GM21619 (cell line): Measurements from ENCODE around the gene SLC37A1.

Experiments
- ATAC-seq: cut with Tn5 transposase; IDR thresholded peaks from one replicate; pipeline ENCODE4 v1.9.1; 2021; ENCODE audit not compliant: unreplicated experiment

SLC37A1 gene

GRCh38 chr21:42572906-42573495, 59.3 kb downstream of the SLC37A1 start:
- no peak for ATAC-seq

DNA sequence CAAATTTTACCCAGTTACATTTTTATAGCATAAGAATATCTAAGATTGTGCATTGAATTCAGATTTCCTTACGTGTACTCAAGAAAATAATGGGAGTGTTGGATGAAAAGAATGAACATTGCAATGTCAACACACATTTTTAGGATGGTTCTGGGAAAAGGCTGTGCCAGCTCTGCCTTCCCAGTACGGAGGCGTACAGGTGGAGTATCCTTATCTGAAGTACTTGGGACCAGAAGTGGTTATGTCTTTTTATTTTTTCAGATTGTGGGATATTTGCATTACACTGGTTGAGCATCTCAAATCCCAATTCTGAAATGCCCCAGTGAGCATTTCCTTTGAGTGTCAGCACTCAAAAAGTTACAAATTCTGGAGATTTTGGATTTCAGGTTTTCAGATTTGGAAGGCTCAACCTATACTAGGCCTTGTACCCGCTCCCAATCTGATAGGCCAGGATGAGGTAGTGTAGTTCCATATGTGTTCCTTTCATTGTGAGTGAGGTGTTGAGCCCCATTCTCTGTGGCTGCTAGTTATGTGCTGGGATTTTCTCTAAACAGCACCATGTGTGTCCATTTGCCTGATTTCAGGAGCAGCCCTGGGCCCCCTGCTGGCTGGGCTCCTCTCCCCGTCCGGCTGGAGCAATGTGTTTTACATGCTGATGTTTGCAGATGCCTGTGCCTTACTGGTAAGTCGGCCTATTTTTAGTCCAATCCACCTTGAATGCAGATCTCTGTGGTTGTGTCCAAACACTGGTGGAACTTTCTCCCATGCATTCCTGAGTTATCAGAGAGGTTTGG, 60.8 kb downstream of the SLC37A1 start:
- ATAC-seq = no peak

GRCh38 chr21:42575111-42575510, 61.5 kb downstream of the SLC37A1 start:
- ATAC-seq = no peak

- no peak for ATAC-seq
These were observed 63.0 kb downstream of the SLC37A1 start for GRCh38 chr21:42576639-42577038.

DNA sequence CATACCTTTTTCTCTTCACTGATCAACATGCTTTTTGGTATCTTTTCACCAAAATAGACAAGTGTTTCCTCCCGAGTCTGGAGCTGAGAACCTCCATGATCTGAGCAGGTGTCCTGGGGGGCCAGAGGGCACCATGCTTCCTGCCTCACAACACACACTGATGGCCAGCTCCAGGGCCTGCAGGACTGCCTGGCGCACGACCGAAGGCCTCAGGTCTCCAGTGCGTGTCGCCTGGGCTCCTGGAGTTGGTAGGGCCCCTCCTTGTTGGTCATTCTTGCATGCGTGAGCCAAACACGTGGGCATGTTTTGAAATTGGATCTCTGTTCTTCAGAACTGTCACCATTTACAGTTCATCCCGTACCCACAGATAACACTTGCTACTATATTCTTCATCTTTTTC, 64.4 kb downstream of the SLC37A1 start:
- no peak for ATAC-seq

DNA sequence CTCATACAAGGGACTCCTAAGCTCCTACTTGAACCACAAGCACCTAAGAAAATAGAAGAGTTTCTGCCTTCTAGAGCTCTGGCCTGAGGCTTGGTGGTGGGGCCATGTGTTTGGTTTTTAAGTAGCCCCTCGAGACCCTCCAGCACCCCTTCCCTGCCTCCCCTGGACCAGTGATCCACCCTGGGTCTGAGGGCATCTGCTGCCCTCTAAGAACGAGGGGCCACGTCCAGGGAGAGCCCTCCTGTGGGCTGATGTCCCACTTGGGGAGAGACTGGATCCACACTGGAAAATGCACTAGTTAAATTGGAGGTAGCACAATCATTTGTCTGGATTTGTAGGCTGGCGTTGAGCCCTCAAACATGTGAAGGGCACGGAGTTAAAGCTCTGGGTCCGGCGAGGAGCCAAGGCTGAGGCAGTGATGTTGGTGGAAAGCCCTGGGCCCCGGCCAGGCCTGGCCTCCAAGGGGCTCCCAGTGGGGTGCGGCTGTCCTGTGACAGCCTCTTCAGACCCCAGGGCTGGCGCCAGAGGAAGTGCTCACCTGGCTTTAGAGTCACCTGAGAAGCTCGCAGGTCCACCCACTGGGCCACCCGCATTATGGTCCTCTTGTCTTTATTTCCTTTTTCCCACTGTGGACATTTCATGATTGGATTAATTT, 65.2 kb downstream of the SLC37A1 start:
- no peak for ATAC-seq

DNA sequence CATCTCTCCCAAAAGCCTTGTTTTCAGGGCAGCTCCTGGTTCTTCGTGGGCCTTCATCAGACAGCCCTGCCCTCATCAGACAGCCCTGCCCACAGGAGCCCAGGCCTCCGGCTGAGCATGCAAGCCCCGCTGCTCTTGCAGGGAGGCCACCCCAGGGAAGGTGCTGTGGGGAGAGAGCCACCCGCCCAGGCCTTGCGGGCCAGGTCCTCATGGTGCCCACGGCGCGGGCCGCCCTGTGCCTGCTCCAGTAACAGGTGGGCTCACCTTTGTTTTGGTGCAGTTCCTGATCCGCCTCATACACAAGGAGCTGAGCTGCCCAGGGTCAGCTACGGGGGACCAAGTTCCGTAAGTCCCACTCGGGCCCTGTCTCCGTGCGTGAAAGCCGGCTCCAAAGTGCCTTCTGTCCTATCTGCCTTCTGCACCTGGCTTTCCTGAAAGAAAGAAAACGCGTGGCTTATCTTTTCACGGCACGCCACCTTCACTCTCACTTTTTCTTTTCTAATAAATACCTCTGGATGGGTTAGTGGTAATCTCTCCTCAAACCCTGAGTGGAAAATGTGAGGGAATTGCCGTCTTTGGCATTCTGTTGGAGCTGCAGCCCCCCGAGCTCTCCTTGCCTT, 65.9 kb downstream of the SLC37A1 start:
- ATAC-seq = no peak

GRCh38 chr21:42580076-42580792, 66.6 kb downstream of the SLC37A1 start:
- no peak for ATAC-seq

DNA sequence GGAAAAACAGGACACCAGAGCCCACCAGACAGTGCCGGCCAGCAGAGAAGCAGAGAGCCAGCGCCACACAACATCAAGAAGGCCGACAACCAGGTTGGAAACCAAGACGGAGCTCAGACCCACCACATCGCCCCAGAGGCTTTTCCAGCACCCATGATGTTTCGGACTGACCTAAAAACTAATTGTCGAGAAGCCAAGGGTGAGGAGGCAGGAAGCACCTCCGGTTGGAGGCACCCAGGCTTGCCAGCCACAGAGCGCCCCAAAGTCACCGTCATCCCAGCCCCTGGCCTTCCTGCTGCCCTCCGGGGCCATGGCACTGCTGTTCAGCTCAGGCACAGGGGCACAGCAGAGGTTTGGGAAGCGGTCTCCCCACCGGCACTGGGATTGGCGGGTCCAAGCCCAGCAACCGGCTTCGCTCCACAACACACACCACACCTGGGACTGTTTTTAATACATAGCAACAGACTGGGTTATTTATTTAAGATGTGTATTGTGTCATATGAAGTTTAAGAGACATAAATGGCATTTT, 67.2 kb downstream of the SLC37A1 start:
- ATAC-seq = no peak

DNA sequence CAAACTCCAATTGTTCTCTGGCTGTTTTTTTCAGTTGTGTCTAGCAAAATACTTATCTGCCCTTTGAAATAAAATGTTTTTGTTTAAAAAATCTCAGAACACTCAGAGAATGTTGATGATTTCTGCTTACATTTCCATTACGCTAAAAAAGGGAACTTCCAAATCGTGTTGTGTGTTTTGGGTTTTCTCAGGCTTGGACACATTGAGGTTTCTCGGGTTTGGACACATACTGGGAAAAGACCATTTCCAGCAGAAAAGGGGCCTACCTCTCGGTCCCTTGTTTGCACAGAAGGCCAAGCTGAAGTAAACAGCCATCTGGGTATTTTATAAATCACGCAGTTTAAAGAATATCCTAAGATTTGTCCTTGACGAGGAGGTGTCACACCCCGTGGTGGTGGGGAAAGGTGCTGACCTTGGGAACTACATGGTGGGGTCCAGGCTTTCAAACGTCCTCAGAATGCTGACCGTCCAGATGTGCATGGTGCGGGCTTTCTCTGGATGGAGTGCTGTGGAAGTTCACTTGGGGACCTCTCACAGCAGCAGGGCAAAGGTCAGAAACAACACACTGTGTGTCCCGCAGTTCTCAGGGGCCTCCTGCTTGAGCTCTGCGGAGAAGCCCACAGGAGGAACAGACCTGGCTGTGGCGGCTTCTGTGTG, 67.8 kb downstream of the SLC37A1 start:
- ATAC-seq = no peak

- no peak for ATAC-seq
These were observed 68.5 kb downstream of the SLC37A1 start for GRCh38 chr21:42581993-42582786.

DNA sequence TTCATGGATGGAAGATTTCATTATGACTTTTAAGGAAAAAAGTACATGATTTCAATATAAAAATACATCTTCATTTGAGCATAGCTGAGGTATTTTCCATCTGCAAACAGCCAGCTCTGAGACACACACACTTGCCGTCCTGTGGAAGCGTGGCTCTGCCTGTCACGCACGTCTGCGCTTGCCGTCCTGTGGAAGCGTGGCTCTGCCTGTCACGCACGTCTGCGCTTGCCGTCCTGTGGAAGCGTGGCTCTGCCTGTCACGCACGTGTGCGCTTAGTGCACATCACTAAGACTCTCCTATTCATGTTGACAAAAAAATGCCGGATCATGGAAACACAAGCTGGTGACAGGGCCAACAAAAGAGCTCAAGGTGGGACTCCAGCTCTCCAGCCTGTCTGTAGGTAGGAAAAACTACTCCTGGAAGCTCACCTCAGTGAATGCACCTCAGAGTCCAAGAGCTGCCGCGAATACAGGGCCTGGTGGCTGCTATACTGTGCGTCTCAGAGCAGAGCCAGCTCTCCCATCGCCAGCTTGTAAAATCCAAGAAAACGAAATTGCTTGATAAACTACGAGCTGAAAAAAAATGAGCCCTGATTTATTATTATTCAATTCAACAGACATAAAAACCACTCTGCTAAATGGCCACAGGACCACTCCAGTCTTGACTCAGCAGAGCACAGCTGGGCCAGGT, 69.3 kb downstream of the SLC37A1 start:
- no peak for ATAC-seq

DNA sequence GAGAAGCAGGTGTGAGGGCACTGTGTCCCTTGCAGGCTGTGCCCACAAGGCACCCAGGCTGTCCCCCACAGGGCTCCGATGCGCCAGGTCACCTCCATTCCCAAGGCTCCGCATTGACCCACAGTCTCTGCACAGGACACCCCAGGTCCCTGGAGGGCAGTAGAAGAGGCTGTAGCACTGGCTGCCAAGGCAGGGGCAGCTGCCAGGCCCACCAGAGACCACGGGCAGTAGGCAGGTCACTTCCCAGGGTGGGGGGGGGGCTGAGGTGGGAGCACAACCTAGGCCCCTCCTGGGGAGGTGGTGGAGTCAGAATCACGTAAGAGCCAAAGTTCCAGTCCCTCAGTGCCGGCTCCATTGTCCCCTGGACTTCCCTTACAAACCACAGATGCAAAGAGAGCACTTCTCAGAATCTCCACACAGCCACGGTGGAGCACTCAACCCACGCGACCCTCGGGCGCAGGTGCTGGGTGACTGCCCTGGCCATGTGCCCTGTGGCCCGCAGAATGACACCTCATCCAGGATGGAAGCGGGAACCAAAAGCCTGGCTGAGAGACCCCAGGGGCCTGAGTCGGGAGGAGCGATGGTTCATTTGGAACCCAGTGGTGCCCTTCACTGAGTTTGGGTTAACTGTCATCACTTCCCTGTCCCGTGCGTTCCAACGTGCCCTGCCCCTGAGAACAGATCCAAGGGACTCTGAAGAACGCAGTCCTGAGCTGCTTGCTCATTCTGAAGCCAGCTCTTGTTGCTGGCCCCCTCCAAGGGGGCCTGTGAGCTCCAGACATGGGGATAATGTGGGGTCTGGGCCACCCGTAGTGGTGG, 70.0 kb downstream of the SLC37A1 start:
- ATAC-seq = no peak

DNA sequence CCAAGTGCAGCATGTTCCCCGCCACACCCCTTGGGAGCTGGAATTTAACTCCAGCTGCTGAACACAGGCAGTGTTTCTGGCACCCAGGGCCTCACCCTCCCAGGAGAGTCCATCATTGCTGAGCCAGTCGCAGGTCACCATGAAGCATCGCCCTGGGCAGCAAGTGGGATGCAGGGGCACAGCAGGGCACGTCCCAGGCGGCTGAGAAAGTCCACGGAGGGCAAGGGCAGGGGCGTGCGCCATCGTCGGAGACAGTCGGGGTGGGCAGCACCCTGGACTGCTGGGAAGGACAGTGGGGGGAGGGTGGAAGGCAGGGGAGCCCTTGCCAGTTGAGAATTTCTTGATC, 70.6 kb downstream of the SLC37A1 start:
- ATAC-seq = no peak

DNA sequence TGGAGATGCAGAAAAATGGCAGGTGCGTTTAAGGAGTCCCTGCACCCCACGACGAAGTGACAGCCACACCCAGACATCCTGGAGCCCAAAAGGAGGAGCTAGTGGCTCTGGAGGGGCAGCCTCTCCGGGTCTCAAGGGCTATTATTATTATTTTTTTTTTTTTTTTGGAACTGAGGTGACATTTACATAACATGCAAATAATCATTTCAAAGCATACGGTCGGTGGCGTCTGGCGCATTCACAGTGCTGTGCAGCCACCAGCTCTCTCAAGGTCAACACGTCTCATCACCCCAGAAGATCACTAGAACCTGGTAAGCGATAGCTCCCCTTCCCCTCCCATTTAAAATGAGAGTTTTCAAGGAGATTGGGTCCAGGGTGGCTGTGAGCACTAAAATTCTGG, 72.2 kb downstream of the SLC37A1 start:
- no peak for ATAC-seq

- no peak for ATAC-seq
These were observed 72.8 kb downstream of the SLC37A1 start for GRCh38 chr21:42586406-42586805.

DNA sequence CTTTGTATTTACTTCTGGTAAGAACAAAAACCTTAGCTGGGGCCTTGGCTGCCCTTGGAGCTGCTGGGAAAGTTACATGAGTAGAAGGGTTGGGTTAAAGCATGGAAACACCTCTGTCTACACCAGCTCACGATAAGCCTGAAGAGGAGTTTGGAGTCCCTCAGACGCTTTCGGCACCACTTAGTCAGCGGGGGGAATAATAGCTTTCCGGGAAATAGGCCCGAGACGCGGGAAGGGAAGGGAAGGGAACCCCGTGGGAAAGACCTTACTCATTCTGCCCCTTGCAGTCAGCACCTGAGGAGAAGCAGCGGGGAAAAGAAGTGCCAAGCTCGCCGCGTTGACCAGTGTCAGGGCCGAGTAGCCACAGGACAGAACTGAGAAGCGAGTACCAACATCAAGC, 73.4 kb downstream of the SLC37A1 start:
- ATAC-seq = no peak

DNA sequence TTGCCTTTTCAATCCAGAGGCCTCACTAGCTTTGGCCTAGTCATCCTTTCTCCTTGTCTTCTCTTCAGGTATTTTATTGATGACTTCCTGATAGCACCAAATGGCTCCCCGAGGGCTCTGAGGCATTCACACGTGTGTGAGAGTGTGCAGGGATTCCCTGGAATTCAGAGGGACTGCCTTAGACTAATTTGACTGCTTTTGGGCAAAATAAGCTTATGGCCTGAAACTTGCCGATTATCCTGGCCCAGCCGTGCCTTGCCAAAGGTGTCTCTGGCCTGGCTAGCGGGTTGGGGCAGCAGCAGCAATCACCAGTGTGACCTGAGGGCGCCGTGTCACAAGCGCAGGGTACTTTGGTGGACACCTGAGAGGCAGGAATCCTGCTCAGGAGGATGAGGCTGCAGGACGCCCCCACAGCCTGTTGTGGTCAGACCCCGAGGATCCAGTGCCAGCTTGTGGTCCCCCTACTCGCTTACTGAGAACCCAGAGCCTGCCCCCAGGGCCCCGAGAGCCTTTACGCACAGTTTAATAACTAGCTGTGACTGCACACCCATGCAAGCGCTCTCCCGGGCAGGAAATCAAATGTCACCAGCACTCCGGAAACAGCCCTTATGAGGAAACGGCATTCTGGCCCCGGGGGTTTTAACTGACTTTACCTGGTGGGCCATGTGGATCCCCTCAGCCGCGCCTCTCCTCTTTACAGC, 76.9 kb downstream of the SLC37A1 start:
- no peak for ATAC-seq
